CD14-positive monocyte (primary cell): Measurements from ENCODE around the gene CREB5. TPM values are rescaled to one million over a fixed set of nuclear protein-coding genes. Genes with fewer than 3 reads are reported as not detected.

Experiments used
- DNase-seq, 3 donors: peaks; one replicate each; pipeline ENCODE4 v3.0.0-alpha.2; 2011 to 2022
- H2AFZ ChIP-seq: 2 replicates; pipeline ENCODE4 v1.6.0; 2012; ENCODE audit warnings: mild to moderate bottlenecking, low read depth, low read length, inconsistent platforms; ENCODE audit not compliant: insufficient read depth, poor library complexity, severe bottlenecking
- H3K27ac ChIP-seq, 2 donors: 1 replicate in 1 of 2; 2 replicates in 1 of 2; pipeline ENCODE4 v1.5.1; 2012 to 2013; ENCODE audit warnings: low read length in 2 of 2, control low read depth in 1 of 2, inconsistent platforms in 1 of 2, low read depth in 1 of 2, mild to moderate bottlenecking in 1 of 2
- H3K27me3 ChIP-seq, 2 donors: one replicate each; pipeline versions ENCODE4 v1.6.0 to v1.6.1; 2011 to 2013; ENCODE audit warnings: low read length in 2 of 2; ENCODE audit not compliant: control insufficient read depth in 2 of 2, insufficient read depth in 2 of 2
- H3K36me3 ChIP-seq, 2 donors: replicated peaks in 1 of 2; 1 replicate in 1 of 2; 2 replicates in 1 of 2; pipeline versions ENCODE4 v1.5.1 to v1.6.1; 2012 to 2013; ENCODE audit warnings: low read length in 2 of 2, control low read depth in 1 of 2, inconsistent platforms in 1 of 2, mild to moderate bottlenecking in 1 of 2; ENCODE audit not compliant: insufficient read depth in 2 of 2, control insufficient read depth in 1 of 2
- H3K4me1 ChIP-seq, 2 donors: 1 replicate in 1 of 2; 2 replicates in 1 of 2; pipeline versions ENCODE4 v1.5.1 to v1.6.1; 2012 to 2013; ENCODE audit warnings: low read length in 2 of 2, control low read depth in 1 of 2, inconsistent platforms in 1 of 2, mild to moderate bottlenecking in 1 of 2, moderate library complexity in 1 of 2; ENCODE audit not compliant: insufficient read depth in 2 of 2, control insufficient read depth in 1 of 2
- H3K4me2 ChIP-seq: replicated peaks from 2 replicates; pipeline ENCODE3; 2012; ENCODE audit warnings: low read length, moderate library complexity, mild to moderate bottlenecking; ENCODE audit not compliant: poor library complexity, severe bottlenecking; ENCODE audit errors: extremely low read depth
- H3K4me3 ChIP-seq, 3 experiments: fragments of 200-600 bp in 1 of 3; sonication (generic) in 1 of 3; replicated peaks in 1 of 3; 1 replicate in 2 of 3; 2 replicates in 1 of 3; pipeline ENCODE4 v1.5.1; 2011 to 2013; ENCODE audit warnings: low read length in 3 of 3, mild to moderate bottlenecking in 3 of 3, control low read depth in 2 of 3, low read depth in 2 of 3, inconsistent platforms in 1 of 3, moderate library complexity in 1 of 3
- H3K79me2 ChIP-seq: 2 replicates; pipeline ENCODE4 v1.6.0; 2012; ENCODE audit warnings: mild to moderate bottlenecking, control low read depth, inconsistent platforms, low read length, moderate library complexity; ENCODE audit not compliant: insufficient read depth
- H3K9ac ChIP-seq: 2 replicates; pipeline ENCODE4 v1.6.0; 2017; ENCODE audit warnings: low read length, mild to moderate bottlenecking; ENCODE audit not compliant: insufficient read depth, poor library complexity, severe bottlenecking
- H3K9me3 ChIP-seq, 2 donors: replicated peaks in 1 of 2; 1 replicate in 1 of 2; 2 replicates in 1 of 2; pipeline versions ENCODE4 v1.5.1 to v1.6.1; 2012 to 2013; ENCODE audit warnings: low read length in 2 of 2, control low read depth in 1 of 2; ENCODE audit not compliant: control insufficient read depth in 1 of 2, insufficient read depth in 1 of 2
- H4K20me1 ChIP-seq: 2 replicates; pipeline ENCODE4 v1.6.0; 2012; ENCODE audit warnings: mild to moderate bottlenecking, low read length, control low read depth, moderate library complexity; ENCODE audit not compliant: insufficient read depth
- H3K27ac Mint-ChIP-seq, 7 donors: one replicate each; pipeline ENCODE4 v1.8.0; 2020; ENCODE audit warnings: mild to moderate bottlenecking in 7 of 7, mixed read lengths in 7 of 7, moderate library complexity in 6 of 7, inconsistent platforms in 2 of 7
- H3K27me3 Mint-ChIP-seq, 3 donors: one replicate each; pipeline ENCODE4 v1.8.0; 2021 to 2022; ENCODE audit warnings: low read depth in 3 of 3, mild to moderate bottlenecking in 3 of 3, mixed read lengths in 3 of 3, moderate library complexity in 3 of 3, inconsistent platforms in 1 of 3
- H3K36me3 Mint-ChIP-seq, 2 donors: one replicate each; pipeline ENCODE4 v1.8.0; 2020; ENCODE audit warnings: mixed read lengths in 2 of 2, inconsistent platforms in 1 of 2, mild to moderate bottlenecking in 1 of 2
- H3K4me1 Mint-ChIP-seq: one replicate; pipeline ENCODE4 v1.8.0; 2020; ENCODE audit warnings: mild to moderate bottlenecking, mixed read lengths
- H3K4me3 Mint-ChIP-seq, 2 donors: one replicate each; pipeline ENCODE4 v1.8.0; 2020; ENCODE audit warnings: mild to moderate bottlenecking in 2 of 2, mixed read lengths in 2 of 2, moderate library complexity in 1 of 2
- H3K9me3 Mint-ChIP-seq, 7 donors: one replicate each; pipeline ENCODE4 v1.8.0; 2020 to 2022; ENCODE audit warnings: mixed read lengths in 7 of 7, mild to moderate bottlenecking in 6 of 7, moderate library complexity in 6 of 7, inconsistent platforms in 2 of 7
- CTCF ChIP-seq: fragments of 200-600 bp; IDR thresholded peaks from one replicate; pipeline ENCODE4 v1.8.0; 2022; ENCODE audit warnings: antibody characterized with exemption, mild to moderate bottlenecking
- WGBS: methylation state at CpG from one replicate; pipeline ENCODE4 v1.1.5; 2013; ENCODE audit warnings: missing lambda C conversion rate; ENCODE audit not compliant: insufficient coverage; 5-methylcytosine and 5-hydroxymethylcytosine counted together
- intact Hi-C, 2 donors: fragments of 100-400 bp; cut with micrococcal nuclease; formaldehyde crosslinking; loops; one replicate each; pipeline versions ENCODE4 v1.15.0 to v1.15.1; 2023
- polyA plus RNA-seq, 3 donors: library from polyadenylated mRNA; depleted of rRNA in 1 of 3; unstranded in 2 of 3; stranded (reverse) in 1 of 3; fragments of 300-500 nt in 2 of 3; fragments of >200 nt in 1 of 3; fragmentation: Illumina TruSeq in 2 of 3; gene quantifications; 1 replicate in 2 of 3; 2 replicates in 1 of 3; pipeline ENCODE4 v1.2.3, GENCODE V29; 2012 to 2021

CREB5 gene
- polyA plus RNA-seq, 3 donors: 25.1 to 72.3 (median 44.2) TPM

GRCh38 chr7:28433699-28434219 is 21.4 kb downstream of the CREB5 start:
- Histone ChIP-seq H3K27ac (no peak overlapping the region), H3K4me1 (no peaks in the 10 kb centered on the region), H3K4me2 (no peak overlapping the region), H3K4me3 (no peak overlapping the region), H3K79me2 (no peaks in the 10 kb centered on the region), H3K9me3 (no peaks in the 10 kb centered on the region), H4K20me1 (no peaks in the 10 kb centered on the region), H2AFZ (no peak overlapping the region), H3K27me3 (peaks cover 7 to 15% of the 10 kb centered on the region in 2 donors), H3K9ac (no peak overlapping the region), H3K36me3 (no peaks in the 10 kb centered on the region)
- Mint-ChIP-seq H3K9me3 (peaks cover 0 to 2% (median 0%) of the 10 kb centered on the region in 7 donors), H3K36me3 (no peaks in the 10 kb centered on the region), H3K27ac (no peak overlapping the region), H3K27me3 (peaks cover 8 to 17% (median 16%) of the 10 kb centered on the region in 3 donors), H3K4me1 (peaks cover 6% of the 10 kb centered on the region), H3K4me3 (peak overlapping the region in 1 of 2 donors; percentile 56)
- TF ChIP-seq CTCF: no peak
- no peak for DNase-seq
- intact Hi-C loops: no loop called here
- 0% methylated on average over 2 of the region's 4 CpGs for WGBS

GRCh38 chr7:28434510-28434909 is 22.2 kb downstream of the CREB5 start:
- Mint-ChIP-seq H3K27ac (no peak overlapping the region), H3K36me3 (no peaks in the 10 kb centered on the region), H3K27me3 (peaks cover 8 to 17% (median 16%) of the 10 kb centered on the region in 3 donors), H3K4me3 (no peak overlapping the region), H3K4me1 (peaks cover 6% of the 10 kb centered on the region), H3K9me3 (peaks cover 0 to 2% (median 0%) of the 10 kb centered on the region in 7 donors)
- Histone ChIP-seq H4K20me1 (no peaks in the 10 kb centered on the region), H3K9me3 (no peaks in the 10 kb centered on the region), H3K4me3 (no peak overlapping the region), H3K27me3 (peaks cover 7 to 15% of the 10 kb centered on the region in 2 donors), H3K36me3 (no peaks in the 10 kb centered on the region), H3K9ac (no peak overlapping the region), H3K4me2 (no peak overlapping the region), H2AFZ (no peak overlapping the region), H3K27ac (no peak overlapping the region), H3K4me1 (no peaks in the 10 kb centered on the region), H3K79me2 (no peaks in the 10 kb centered on the region)
- WGBS: no CpG with 5 or more reads among the region's 1 CpG
- no peak for TF ChIP-seq CTCF
- intact Hi-C loops: no loop called here
- no peak for DNase-seq
